Measurements from ENCODE around the gene B4GALNT3.

Gene B4GALNT3

DNA sequence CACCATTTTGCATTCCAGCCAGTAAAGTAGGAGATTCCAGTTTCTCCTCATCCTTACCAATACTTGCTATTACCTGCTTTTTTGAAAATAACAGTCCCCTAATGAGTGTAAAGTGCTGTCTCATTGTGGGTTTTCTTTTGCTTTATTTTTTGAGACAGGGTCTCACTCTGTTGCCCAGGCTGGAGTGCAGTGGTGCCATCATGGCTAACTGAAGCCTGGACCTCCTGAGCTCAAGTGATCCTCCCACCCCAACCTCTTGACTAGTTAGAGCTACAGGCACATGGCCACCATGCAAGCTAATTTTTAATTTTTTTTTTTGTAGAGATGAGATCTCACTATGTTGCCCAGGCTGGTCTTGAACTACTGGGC, 142.9 kb downstream of the B4GALNT3 start:
- no peak for DNase-seq

DNA sequence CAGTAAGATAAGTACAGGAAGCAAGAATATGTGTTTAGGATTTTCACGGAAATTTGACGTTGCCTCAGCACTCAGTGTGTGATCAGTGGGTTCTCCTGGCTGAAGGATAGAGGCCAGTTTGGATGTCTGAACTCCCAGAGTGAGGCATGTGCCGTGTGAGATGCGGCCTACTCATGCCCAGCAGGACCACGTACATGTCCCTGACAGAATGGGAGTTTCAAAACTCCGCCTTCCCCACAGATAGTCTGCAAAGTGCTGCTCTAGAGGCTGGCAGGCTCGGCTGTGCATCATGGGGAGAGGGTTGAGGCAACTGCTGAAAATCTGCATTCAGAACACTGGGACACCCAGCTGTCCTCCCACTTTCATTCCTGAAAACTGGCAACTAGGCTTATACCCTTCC, 145.2 kb downstream of the B4GALNT3 start:
- no peak for DNase-seq

DNA sequence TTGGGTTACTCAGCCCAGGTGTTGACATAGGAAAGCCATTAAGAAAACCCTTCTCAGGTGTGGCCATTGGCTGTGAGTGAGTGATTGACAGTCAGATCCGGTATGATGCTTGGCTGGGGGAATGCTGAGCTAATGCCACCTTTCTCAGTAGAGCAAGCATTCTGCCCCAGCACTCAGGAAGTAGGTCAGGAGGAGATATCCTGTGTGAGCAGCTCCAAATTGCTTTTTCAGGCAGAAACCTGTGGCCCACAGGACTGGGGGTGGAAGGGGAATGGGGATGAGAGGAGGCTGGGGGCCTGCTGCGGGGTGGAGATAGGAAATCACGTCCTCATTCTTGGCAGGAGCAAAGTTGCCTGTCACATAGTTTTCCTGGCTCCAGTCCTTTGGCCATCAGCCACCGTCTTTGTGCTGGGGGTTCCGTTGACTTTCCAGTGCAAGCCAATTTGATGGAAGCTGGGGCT, 147.8 kb downstream of the B4GALNT3 start:
- DNase-seq: no peak

DNA sequence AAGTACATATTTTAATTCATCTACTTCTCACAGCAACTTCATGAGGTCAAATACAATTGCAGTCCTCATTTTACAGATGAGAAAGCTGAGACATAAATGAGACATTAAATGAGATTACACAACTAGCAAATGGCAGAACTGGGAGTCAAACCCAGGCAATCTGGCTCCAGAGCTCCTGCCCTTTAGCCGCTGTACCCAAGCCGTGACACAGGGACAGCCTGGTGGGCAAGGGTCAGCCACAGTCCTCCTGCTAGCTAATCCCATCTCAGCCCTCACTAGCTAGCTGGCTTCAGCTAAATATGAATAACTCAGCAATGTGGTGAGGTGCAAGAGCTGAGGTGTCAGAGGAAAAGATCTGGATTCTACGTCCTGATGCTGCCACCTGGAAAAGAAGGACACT, 148.7 kb downstream of the B4GALNT3 start:
- DNase-seq: no peak

DNA sequence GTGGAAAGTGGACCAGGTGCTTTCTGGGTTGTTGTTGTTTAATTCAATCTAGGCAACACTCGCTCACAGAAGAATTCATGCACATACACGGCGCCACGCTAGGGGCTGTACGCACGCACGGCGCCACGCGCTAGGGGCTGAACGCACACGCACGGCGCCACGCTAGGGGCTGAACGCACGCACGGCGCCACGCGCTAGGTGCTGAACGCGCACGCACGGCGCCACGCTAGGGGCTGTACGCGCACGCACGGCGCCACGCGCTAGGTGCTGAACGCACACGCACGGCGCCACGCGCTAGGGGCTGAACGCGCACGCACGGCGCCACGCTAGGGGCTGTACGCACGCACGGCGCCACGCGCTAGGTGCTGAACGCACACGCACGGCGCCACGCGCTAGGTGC, 149.2 kb downstream of the B4GALNT3 start:
- no peak for DNase-seq

GRCh38 chr12:611721-612120, 152.0 kb downstream of the B4GALNT3 start:
- DNase-seq: no peak

DNA sequence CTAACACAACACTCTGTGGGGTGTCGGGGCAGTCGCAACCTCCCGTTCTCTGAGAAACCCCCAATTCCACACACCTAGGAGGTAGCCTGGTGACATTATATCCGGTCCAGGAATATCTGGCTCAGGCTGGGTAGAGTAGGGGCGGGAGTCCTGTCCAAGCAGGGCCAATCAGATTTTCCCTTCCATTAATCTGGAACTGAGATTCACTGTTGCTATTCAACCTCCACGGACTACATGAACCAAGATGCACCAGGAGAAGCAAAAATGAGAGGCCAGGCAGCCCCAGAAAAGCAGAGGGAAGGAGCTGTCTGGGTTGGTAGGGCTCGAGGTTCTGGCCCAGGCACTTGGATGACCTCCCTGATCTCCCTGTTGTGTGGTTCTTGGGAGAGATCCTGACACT, 152.6 kb downstream of the B4GALNT3 start:
- no peak for DNase-seq

GRCh38 chr12:612886-613285, 153.1 kb downstream of the B4GALNT3 start:
- DNase-seq: no peak
